ENCODE results near the gene TRAF2.

DNA sequence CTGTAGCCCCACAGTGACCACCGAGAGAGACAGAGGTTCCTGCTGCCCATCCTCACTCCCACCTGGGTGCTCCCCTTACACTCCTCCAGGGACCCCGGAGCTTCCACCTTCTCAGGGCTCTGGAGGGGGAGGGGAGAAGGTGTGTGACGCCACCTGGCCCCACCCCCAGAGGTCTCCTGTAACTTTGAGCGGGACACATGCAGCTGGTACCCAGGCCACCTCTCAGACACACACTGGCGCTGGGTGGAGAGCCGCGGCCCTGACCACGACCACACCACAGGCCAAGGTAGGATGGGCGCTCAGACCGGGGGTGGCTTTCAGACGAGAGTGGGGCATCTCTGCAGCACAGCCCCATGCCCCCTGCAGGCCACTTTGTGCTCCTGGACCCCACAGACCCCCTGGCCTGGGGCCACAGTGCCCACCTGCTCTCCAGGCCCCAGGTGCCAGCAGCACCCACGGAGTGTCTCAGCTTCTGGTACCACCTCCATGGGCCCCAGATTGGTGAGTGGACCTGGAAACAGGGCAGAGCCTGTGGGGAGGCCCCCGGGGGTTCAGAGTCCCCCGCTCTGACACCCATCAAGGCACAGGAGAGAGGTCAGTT lies 29.7 kb upstream of the TRAF2 start:
- TF ChIP-seq, protein P1, sequence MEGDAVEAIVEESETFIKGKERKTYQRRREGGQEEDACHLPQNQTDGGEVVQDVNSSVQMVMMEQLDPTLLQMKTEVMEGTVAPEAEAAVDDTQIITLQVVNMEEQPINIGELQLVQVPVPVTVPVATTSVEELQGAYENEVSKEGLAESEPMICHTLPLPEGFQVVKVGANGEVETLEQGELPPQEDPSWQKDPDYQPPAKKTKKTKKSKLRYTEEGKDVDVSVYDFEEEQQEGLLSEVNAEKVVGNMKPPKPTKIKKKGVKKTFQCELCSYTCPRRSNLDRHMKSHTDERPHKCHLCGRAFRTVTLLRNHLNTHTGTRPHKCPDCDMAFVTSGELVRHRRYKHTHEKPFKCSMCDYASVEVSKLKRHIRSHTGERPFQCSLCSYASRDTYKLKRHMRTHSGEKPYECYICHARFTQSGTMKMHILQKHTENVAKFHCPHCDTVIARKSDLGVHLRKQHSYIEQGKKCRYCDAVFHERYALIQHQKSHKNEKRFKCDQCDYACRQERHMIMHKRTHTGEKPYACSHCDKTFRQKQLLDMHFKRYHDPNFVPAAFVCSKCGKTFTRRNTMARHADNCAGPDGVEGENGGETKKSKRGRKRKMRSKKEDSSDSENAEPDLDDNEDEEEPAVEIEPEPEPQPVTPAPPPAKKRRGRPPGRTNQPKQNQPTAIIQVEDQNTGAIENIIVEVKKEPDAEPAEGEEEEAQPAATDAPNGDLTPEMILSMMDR (IDR thresholded peaks at IDR 0.05), result no peak
- no peak for TF ChIP-seq POLR2A (IDR thresholded peaks at IDR 0.05)
- TF ChIP-seq EP300 (IDR thresholded peaks at IDR 0.05), result no peak

All from tibial nerve (tissue), 4 donors.